Measurements from ENCODE around the gene HS3ST3A1.
"Not testable (repeated sequence)": the region's sequence is repeated elsewhere in the genome, so short reads cannot be mapped to it uniquely, and the experiment has no call there.

Gene HS3ST3A1

DNA sequence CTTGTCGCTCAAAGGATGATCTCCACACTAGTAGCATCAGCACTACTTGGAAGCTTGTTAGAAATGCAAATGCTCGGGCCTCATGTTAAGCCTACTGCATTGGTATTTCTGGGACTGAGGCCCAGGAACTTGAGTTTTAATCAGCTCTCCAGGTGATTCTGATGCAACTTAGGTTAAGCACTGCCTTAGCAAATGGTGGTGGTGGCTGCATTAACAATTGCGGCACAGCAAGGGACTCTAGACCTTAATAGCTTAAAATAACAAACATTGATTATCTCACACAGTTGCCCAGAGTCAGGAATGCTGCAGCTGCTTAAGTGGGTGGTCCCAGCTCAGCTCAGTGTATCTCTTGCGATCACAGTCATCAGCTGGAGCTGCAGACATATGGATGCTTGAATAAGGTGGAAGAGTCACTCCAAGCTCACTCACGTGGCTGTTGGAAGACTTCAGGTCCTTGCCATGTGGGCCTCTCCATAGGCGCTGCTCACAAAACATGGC lies 25.8 kb downstream of the HS3ST3A1 start:
- DNase-seq (ENCODE audit: low read depth in 2 of 2), result no peak

DNA sequence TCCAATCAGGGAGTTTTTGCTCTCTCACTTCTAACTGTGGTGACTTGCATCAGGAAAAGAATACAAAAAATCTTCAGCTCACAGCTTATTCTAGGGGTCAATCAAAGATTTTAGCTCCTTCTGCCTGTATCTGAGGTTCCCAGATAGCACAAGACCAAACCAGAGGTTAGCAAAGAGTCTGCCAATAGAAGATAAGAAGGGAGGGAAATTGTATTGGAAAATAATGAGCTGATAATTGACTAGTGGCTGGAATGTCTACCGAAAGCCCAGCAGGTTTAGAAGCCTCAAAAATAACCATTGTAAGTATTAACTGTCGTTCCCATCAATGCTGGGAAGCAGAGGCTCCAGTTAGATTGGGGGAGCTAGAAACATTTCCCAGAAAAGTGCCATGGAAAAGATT lies 26.3 kb downstream of the HS3ST3A1 start:
- no peak for DNase-seq (ENCODE audit: low read depth in 2 of 2)

DNA sequence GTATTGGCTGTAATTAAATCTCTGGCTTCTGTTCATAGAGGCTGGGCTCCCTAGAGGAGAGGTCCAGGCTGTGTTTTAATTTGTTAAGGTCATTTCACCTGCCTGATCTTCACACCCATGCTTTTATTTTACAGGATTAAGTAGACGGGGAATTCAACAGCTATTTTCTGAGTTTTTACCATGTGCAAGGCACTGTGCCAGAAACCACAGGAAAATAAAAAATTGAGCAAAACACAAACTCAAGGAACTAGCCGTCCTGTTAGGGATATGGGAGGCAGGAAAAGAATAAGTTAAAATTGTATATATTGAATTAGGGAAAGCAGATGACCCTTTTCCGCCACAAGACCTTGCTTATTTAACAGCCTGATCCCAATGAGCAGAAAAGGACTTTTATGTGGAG lies 29.1 kb downstream of the HS3ST3A1 start:
- no peak for DNase-seq (ENCODE audit: low read depth in 2 of 2)

DNA sequence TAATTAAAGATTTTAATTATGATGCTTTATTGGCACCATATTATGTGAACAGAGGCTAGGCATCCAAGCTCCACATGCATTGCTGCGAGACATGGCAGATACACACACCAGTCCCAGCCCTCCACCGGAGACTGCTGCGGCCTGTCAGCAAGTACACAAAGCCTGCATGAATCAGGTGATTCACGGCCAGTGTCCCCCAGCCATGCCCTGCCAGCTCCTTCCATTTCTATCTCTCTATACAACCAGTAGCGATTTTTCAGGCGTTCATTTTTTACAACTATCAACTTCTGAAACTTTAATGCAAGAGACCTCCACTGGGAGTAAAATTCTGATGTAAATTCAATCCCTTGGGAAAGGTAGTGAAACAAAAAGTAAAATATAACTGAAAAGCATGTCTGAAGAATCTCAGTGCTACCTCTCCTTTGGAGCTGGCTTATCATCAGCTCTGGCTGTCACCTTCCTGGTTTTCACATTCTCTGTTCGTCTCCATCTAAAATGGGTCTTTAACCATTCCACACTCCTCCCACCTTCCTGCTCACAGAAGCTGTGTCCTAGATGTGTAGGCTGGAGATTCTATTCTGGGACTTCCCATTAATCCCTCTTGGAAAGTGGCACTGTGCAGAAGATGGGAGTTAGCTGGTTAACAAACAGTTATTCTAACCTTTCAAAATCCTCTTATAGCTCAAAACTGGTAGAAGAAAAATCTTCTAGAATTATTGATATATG lies 32.2 kb downstream of the HS3ST3A1 start:
- no peak for DNase-seq (ENCODE audit: low read depth in 2 of 2)

DNA sequence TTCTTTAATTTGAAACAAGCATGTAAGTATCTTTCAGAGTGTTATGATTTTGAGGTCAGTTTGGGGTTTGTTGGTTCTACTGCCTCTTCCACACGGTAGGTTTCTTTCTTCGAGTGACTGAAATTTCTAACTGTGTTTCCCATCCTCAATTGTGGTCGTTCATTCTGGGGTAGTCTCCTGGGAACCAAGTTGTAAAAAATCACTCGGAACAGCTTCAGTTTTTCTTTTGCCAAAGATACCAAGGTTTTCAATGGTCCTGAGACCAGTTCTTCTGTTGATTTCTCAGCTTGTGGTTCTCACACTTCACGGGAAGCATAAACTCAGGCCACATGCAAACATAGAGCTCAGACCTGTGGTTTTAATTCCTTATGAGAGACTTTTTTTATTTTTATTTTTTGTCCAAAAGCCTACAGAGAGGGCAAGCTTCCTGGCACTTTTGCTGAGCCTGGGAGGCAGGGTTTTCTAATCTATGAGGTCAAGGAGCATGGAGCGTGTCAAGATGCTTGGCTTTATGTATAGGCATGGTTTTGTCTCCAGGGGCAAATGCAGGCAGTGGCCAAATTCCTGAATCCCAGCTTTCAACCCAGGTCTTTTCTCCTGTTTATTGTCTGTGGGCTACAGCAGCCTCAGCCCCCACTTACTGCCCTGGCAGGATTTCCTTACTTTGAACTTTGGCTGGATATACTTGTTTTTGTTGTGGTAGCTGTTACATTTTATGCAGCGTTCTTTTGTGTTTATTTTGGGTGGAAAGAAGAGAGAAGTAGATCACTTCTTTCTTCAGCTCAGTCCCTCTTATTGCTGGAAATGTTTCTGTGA lies 32.9 kb downstream of the HS3ST3A1 start:
- no peak for DNase-seq (ENCODE audit: low read depth in 2 of 2)

DNA sequence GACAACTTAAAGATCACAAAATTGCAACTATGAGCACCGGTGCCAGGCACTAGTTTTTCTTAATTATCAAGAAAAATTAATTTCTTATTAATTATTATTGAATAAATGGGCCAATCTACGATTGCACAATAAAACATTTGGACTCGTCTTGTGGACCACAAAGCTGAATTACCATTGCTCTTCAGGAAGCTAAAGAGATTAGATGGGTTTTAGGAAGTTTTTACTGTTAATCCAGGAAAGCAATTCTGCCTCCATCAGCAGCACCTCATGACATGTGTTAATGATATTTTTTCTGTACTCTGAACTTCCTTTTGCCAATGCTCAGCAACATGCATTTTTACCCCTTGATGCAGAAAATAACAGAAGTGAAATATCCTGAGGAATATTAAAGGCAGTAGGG lies 37.9 kb downstream of the HS3ST3A1 start:
- no peak for DNase-seq (ENCODE audit: low read depth in 2 of 2)

DNA sequence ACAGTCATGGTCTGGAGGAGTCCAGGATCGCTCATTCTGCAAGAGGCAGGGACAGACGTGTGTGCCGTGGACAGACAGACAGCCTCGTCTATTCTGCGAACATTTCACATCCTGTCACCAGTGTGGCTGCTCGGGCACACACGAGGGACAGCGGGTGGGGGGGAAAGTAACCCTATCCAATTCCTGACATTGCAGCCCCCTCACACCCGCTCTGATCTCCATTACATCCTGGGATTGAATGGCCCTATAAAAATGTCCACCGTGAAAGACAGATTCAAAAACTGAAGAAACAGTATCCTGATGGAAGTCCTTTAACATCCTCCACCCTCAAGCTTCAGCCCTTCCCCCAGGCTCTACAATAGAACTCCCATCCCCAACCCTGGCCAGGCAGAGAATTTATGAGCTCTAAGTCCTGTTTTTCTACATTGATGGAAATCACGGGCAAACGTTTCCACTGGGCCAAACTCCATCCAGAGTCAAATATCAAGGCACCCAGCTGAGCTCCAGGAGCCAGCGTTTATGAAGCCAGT lies 39.4 kb downstream of the HS3ST3A1 start:
- no peak for DNase-seq (ENCODE audit: low read depth in 2 of 2)

DNA sequence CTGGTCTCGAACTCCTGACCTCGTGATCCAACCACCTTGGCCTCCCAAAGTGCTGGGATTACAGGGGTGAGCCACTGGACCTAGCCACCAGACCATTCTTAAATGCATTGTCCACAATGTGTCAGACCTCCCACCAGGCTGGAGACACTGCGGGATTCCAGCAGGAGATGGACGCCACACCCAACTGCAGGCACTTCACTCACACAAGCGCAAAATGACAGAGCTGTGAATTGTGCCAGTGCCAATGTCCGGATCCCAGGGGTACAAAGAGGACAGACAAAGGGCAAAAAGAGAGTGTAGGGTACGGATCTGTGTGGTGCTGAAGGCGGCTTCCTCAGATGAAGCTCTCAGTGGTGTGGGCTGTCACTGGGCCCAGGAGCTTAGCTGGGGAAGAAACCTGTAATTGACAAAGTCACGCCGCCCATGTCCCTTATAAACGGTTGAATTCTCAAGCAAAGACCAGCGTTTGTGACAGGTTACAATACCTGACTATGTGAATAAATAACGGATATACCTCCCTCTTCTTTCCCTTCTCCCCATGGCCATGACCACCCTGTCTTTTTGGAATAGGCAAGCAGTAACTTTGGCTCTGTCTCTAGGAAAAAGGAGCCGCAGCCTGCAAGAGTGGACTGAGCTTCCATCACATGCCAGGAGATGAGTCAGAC lies 40.0 kb downstream of the HS3ST3A1 start:
- no peak for DNase-seq (ENCODE audit: low read depth in 2 of 2)

DNA sequence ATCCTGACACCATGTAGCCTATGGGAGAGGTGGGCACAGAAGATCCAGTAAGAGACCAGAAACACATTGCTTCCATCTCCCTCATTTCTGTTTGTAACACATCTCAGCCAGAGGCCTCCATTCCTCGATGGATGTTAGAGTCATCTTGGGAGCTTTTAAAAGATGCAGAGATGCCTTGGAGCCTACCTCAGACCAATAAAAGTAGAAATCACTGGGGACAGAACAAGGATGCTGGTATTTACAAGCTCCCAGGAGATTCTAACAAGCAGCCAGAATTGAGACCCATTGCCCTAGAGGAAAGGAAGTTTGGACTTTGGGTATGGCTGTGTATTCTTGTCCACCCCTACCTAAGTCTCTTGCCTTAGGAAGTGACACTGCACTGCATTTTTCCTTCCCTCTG lies 40.8 kb downstream of the HS3ST3A1 start:
- no peak for DNase-seq (ENCODE audit: low read depth in 2 of 2)

DNA sequence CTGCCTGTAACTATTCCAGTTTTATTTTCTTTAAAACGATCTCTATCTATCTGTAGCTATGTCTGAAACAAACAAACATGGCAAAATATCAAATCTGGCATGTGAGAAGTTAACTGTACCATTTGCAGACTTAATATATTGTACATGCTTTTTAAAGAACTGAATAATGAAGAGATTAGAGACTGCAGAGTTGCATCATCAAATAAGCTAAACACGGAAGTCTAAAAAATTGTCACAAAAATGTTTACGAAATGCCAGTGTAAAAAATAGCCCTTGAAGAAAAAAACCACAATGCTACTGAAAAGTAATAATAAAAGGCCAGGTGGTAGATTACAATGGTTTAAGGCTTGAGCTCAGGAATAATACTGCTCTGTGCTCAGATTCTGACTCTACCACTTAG lies 43.1 kb downstream of the HS3ST3A1 start:
- DNase-seq (ENCODE audit: low read depth in 2 of 2), result no peak

DNA sequence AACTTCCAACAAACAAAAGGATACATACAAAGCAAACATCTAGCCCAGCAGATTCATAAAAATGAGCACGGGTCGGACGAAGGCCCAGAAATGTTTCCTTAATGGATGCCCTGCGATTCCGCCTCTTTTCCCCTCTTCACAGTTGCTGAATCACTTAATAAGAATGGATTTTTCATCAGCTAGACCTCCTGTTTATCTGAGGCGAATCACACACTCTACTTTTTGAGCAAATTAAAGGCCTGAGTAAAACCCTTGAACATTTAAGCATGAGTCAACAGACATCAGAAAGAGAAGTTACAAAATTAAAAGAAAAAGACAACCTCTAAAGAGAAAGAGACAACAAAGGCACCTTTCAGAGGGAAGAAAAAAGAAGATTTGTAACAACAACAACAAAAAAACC lies 44.7 kb downstream of the HS3ST3A1 start:
- DNase-seq (ENCODE audit: low read depth in 2 of 2), result no peak

DNA sequence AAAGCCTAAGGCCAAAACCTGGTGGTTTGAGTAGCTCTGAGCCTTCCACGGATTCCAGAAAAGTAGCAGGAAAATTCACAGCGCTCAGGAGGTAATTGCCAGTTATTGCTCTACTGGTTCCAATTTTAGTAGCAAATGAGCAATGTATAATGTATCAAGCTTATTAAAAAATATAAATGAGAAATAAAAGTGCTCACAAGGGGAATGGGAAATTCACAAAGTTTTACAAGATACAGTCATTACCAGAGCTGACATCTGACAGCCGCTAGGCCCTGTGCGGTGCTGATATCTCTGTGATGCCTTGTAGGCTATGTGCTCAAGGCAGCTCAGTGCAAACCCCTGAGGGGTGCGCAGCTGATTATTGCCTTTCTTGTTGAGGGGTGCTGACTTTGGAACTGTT lies 47.5 kb downstream of the HS3ST3A1 start:
- no peak for DNase-seq (ENCODE audit: low read depth in 2 of 2)

DNA sequence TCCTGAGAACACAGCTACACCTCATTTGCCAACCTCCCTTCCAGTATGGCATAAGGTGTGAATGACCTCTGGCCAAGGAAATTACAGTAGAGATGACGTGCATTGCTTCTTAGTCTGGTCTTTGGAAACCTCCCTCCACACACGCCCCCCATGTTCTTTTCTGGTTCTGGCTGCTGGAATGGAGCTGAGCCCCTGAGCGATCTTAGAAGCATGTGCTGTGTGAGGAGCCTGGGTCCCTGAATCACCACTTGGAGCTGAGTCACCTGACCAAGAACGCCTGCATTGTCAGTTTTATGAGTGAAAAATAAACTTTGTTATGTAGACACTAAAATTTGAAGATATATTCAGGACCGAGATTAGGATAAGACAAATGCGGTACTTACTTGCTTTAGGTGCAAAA lies 51.4 kb downstream of the HS3ST3A1 start:
- DNase-seq (ENCODE audit: low read depth in 2 of 2), result no peak

DNA sequence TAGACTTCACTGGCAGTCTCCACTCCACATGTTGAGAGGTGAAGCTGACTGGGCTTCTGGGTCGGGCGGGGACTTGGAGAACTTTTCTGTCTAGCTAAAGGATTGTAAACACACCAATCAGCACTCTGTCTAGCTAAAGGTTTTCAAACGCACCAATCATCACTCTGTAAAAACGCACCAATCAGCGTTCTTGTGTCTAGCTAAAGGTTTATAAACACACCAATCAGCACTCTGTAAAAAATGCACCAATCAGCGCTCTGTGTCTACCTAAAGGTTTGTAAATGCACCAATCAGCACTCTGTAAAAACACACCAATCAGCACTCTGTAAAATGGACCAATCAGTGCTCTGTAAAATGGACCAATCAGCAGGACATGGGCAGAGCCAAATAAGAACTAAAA lies 53.2 kb downstream of the HS3ST3A1 start:
- DNase-seq (ENCODE audit: low read depth in 2 of 2), result not testable (repeated sequence)

DNA sequence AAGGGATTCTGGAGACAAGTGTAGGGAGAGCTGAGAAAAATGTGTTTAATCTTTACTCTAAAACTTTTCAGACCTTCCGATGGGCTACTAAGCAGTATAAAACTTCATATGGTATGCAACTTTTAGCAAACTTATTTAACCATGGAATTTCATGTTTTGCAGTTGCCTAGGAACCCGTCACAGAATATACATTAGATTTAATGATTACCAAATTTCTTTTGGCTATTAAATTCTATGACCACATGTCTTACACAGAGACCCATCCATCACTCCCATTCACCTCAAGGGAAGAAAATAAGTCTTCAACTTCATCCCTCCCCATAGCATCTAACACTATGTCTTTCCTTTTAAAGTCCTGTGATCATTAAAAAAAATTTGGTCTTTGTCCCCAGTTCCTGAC lies 54.9 kb downstream of the HS3ST3A1 start:
- no peak for DNase-seq (ENCODE audit: low read depth in 2 of 2)

DNA sequence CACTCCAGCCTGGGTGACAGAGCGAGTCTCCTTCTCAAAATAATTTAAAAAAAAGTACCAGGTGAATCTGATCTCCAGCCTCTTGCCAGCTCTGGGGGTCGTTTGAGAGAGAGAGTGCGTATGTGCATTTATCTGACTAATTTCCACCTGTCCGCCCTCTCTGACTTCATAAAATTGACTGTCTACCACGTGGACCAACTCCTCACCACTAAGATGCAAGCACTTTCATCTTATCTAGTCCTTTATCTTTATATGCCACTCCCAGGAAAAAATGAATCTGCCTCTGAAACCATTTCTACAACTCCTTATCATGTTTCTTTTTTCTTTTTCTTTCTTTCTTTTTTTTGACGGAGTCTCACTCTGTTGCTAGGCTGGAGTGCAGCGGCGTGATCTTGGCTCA lies 55.8 kb downstream of the HS3ST3A1 start:
- DNase-seq (ENCODE audit: low read depth in 2 of 2), result no peak

DNA sequence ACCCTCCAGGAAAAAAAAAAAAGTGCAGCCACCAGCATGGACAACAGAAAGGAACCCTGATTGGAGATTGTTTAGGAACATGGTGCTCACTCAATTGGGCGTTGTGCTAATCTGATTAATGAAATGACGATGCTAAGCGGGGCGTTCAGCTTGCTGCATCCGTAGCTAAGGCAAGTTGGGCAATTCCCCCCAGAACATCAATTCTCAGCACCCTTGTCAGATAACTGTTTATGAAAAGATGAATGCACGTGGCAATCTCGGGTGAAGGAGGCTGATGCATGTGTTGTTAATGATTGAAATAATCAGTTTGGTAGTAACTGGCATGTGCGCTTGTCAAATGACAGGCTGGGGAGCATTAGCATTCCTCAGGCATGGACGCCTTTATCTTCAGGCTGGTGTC lies 57.0 kb downstream of the HS3ST3A1 start:
- no peak for DNase-seq (ENCODE audit: low read depth in 2 of 2)

DNA sequence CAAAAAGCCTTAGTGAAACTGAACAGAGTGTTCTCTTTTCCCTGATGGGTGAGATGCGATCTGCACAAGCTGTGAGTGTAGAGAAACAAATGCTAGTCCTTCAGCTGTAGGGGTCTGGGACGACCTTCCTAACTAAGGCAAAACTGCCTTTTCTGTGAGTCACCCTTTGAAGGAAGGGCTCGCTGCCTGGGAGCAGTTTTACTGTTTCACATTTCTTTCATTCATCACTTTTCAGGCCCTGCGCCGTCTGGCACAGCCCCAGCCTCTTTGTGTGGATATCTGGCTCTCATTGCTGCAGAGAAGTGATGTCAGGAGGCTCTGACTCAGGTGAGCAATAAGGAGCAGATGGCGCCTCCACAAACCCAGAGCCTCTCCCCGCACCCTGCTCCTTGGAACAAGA lies 57.4 kb downstream of the HS3ST3A1 start:
- no peak for DNase-seq (ENCODE audit: low read depth in 2 of 2)

DNA sequence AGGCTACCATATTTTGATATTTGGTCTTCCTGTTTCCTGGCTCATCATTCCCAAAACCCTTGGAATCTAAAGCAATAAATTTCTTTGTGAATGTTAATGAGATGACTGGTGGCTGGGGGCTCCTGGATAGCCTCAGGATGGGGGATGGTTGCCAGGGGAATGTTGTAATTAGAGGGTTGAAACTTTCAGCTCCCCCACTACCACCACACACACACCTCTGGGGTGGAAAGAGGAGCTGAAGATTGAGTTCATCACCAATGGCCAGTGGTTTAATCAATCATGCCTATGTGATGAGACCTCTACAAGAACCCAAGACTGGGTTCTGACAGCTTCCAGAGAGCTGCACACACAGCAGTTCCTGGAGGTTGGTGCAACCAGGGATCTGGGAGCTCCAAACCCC lies 59.1 kb downstream of the HS3ST3A1 start:
- no peak for DNase-seq (ENCODE audit: low read depth in 2 of 2)

DNA sequence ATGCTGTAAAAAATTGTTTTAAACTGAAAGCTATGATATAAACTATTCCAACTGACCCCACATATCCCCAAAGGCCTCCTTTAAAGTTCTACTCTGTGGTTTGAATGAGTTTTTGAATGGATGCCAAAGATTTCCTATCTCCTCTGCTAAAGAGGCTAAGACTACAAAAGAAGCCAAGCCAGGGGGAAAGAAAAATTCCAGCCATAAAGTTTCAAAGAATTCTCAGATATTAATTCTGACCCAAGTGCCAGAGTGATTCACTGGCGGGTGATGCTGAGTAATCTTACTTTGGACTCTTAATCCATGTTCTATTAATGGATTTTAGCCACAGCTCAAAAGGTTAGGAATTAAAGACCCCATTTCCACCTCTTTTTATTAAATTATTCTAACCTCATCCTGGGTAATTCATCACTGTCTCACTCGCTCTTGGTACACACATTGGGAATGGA lies 60.7 kb downstream of the HS3ST3A1 start:
- no peak for DNase-seq (ENCODE audit: low read depth in 2 of 2)

DNA sequence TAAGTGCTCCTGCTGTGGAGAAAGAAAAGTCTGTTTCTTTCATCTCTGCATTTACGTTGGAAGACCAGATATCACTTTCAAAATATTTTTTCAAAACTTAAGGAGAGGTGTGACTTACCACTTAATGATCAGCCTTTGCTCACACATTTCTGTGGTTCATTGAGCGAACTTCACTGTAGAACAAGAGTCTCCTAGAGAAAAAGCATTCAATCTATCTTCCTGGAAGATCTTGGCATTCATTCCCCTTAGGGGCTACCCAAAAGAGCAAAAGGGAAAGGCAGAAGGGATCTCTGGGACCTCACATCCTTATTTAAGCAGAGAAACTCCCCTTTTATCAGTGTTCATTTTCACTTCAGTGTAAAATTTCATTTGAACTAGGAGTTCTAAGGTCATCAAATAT lies 61.2 kb downstream of the HS3ST3A1 start:
- no peak for DNase-seq (ENCODE audit: low read depth in 2 of 2)

DNA sequence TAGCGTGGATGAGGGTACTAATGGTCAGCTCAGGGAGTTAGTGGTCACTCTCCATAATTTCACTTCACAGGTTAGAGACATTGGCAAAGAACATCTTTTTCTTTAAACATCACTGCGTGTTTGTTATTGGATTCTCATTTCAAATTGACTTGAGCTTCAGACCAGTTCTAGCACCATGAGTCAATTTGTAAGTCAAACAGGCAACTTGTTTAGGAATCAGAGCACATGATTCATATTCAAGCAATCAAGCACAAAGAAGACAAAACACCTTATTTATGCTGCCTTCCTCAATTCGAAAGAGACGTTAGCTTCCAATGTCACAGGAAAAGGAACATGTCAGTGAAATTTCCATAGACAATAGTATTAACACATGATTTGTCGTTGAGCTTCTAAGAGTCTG lies 62.3 kb downstream of the HS3ST3A1 start:
- DNase-seq (ENCODE audit: low read depth in 2 of 2), result no peak

Data from stimulated activated CD8-positive, alpha-beta memory T cell treated with anti-CD3 and anti-CD28 coated beads, Interleukin-2, amount 100 ng/mL, for 48 hours (primary cell).